GM08714 (cell line): ENCODE results near the gene GTSF1L.

ENCODE experiments used
- H3K4me3 ChIP-seq: fragments of 200-500 bp; sonication (Bioruptor generic); 2 replicates; pipeline ENCODE4 v1.5.1; 2014; ENCODE audit warnings: mild to moderate bottlenecking, low read length, inconsistent platforms
- ZNF274 ChIP-seq: IDR thresholded peaks from 2 replicates; pipeline ENCODE4 v1.6.1; 2012; ENCODE audit warnings: mild to moderate bottlenecking, low read depth, low read length

Gene GTSF1L

GRCh38 chr20:43682446-43682845, 44.4 kb downstream of the GTSF1L start:
- peak overlapping the region; percentile 3; the same call in 1 of the 2 replicates for H3K4me3 ChIP-seq
- TF ChIP-seq ZNF274 = no peak

GRCh38 chr20:43681991-43682410, 44.8 kb downstream of the GTSF1L start:
- peak overlapping the region; percentile 26; the same call in 1 of the 2 replicates for H3K4me3 ChIP-seq
- TF ChIP-seq ZNF274 = no peak

- TF ChIP-seq ZNF274 = no peak
These were observed 45.3 kb downstream of the GTSF1L start for GRCh38 chr20:43681468-43681942.

GRCh38 chr20:43680981-43681380, 45.8 kb downstream of the GTSF1L start:
- peak overlapping the region; percentile 26; the same call in 1 of the 2 replicates for H3K4me3 ChIP-seq
- no peak for TF ChIP-seq ZNF274

More at GRCh38 chr20:43681468-43681942, 45.3 kb downstream of the GTSF1L start:
- peak overlapping the region; percentile 26; the same call in 1 of the 2 replicates for H3K4me3 ChIP-seq

- TF ChIP-seq ZNF274 = no peak
- H3K4me3 ChIP-seq = no peak overlapping the region
These were observed 50.4 kb downstream of the GTSF1L start for GRCh38 chr20:43676368-43676767.
